ENCODE results near the gene KRT5.

GRCh38 chr12:52568111-52568510, 47.9 kb upstream of the KRT5 start:
- TF ChIP-seq CTCF (IDR thresholded peaks at IDR 0.05) = no peak
- no peak for TF ChIP-seq POLR2A (IDR thresholded peaks at IDR 0.05)
